Heart right ventricle (tissue), 16 donors: Measurements from ENCODE around the gene RNF11. TPM values are rescaled to one million over a fixed set of nuclear protein-coding genes. Genes with fewer than 3 reads are reported as not detected.
A peak's percentile ranks its signal among the peaks of the same experiment; 100 is the strongest.

Experiments
- ATAC-seq, 8 donors: fragments of 200-7000 bp; cut with Tn5 transposase; one replicate each; pipeline ENCODE4 v1.9.1; 2020; ENCODE audit warnings: mild to moderate bottlenecking in 8 of 8, moderate library complexity in 8 of 8, moderate number of reproducible peaks in 1 of 8
- DNase-seq, 2 donors: peaks; one replicate each; pipeline ENCODE4 v3.0.0-alpha.2; 2020
- H3K27ac ChIP-seq, 10 donors: fragments of 200-600 bp; sonication (generic) in 2 of 10; one replicate each; pipeline versions ENCODE4 v1.5.0 to v1.8.0; 2020 to 2022; ENCODE audit warnings: mild to moderate bottlenecking in 3 of 10
- H3K27me3 ChIP-seq, 7 donors: fragments of 200-600 bp; one replicate each; pipeline ENCODE4 v1.8.0; 2021 to 2022; ENCODE audit warnings: mild to moderate bottlenecking in 2 of 7
- H3K36me3 ChIP-seq, 9 donors: fragments of 200-600 bp; sonication (generic) in 1 of 9; one replicate each; pipeline versions ENCODE4 v1.5.0 to v1.8.0; 2020 to 2022; ENCODE audit warnings: mild to moderate bottlenecking in 2 of 9
- H3K4me1 ChIP-seq, 9 donors: fragments of 200-600 bp; sonication (generic) in 1 of 9; one replicate each; pipeline versions ENCODE4 v1.5.0 to v1.8.0; 2020 to 2022; ENCODE audit warnings: mild to moderate bottlenecking in 4 of 9
- H3K4me3 ChIP-seq, 10 donors: fragments of 200-600 bp; sonication (generic) in 2 of 10; one replicate each; pipeline versions ENCODE4 v1.5.0 to v1.8.0; 2020 to 2022; ENCODE audit warnings: mild to moderate bottlenecking in 7 of 10, moderate library complexity in 2 of 10
- H3K9me3 ChIP-seq, 11 donors: fragments of 200-600 bp in 10 of 11; sonication (generic) in 2 of 11; one replicate each; pipeline versions ENCODE4 v1.5.0 to v1.8.0; 2013 to 2022; ENCODE audit warnings: mild to moderate bottlenecking in 2 of 11, control low read depth in 1 of 11, moderate library complexity in 1 of 11
- CTCF ChIP-seq, 9 donors: fragments of 200-600 bp; sonication (generic) in 2 of 9; IDR thresholded peaks; one replicate each; pipeline versions ENCODE4 v1.5.0 to v1.8.0; 2021 to 2022; ENCODE audit warnings: antibody characterized with exemption in 9 of 9, mild to moderate bottlenecking in 5 of 9, moderate library complexity in 1 of 9
- WGBS, 2 donors: extraction: QIAGEN DNeasy Blood & Tissue Kit; methylation state at CpG; one replicate each; pipeline ENCODE4 v1.1.7; 2013; ENCODE audit warnings: inconsistent platforms in 1 of 2; 5-methylcytosine and 5-hydroxymethylcytosine counted together
- intact Hi-C, 10 donors: fragments of 100-400 bp; cut with DNase I; formaldehyde crosslinking; loops; one replicate each; pipeline versions ENCODE4 v1.11.1 to v1.14.2; 2022
- polyA plus RNA-seq, 2 donors: library from polyadenylated mRNA; stranded (reverse); fragments of 200-250 nt; gene quantifications; one replicate each; pipeline ENCODE4 v1.2.3, GENCODE V29; 2013
- total RNA-seq, 10 donors: library from RNA; stranded (reverse); fragmentation: NEBNext Ultra II Directional in 3 of 10; extraction: Animal tissue kit (Norgen Biotek cat#: 25700) in 3 of 10; gene quantifications; one replicate each; pipeline versions ENCODE4 v1.2.1 to v1.2.4, GENCODE V29; 2021 to 2023
- donor health status: Arrhythmogenic right ventricular cardiomyopathy.
- donor health status: ischemic (EF 13 %, LVEDD 7.1; RV severe dilation, severe dysfunction).
- donor health status: healthy with polysubstance abuse.
- donor health status: DM: no; HTN: yes; CAD: no.
- donor health status: DM: no; HTN: no; CAD: no.
- donor health status: ischemic (EF 25% LVEDD 6.9; RV normal size, moderate dysfunction).
- donor health status: ischemic (EF 25% LVEDD 5.7; RV mildly dilated, moderate dysfunction).
- donor health status: healthy.
- donor health status: DM: yes; HTN: yes; CAD: no.
- donor health status: Ischemic cardiomyopathy.
- donor health status: ischemic (EF 35%, LVEDD 5.7; RV mildly dilated, moderate dysfunction).
- donor health status: nonischemic (EF 11% LVEDD 7.7; RV severe dilation, severe dysfunction).
- donor health status: DM: yes; HTN: yes; CAD: no.
- donor health status: PGD.
- donor health status: ischemic (EF 29% LVEDD 5.4; RV normal size, mild dysfunction).
- donor health status: nonischemic (EF 23%, LVEDD 6.1; RV moderate dilation, normal function).

RNF11 gene
- total and polyA plus RNA-seq, 12 donors: 33.5 to 157 (median 114) TPM

GRCh38 chr1:51234721-51235425, 1.2 kb upstream of the RNF11 start:
- intact Hi-C loops: loop anchor here in 4 of 10 donors (5.0 to 10.0 kb wide), 2 partner anchors 60 to 62 kb away; no protein-coding TSS in a partner anchor
- Histone ChIP-seq H3K27ac (peak overlapping the region in 9 of 10 donors; percentile 93 to 98 (median 97)), H3K9me3 (no peaks in the 10 kb centered on the region), H3K4me1 (peaks cover 0 to 42% (median 27%) of the 10 kb centered on the region in 9 donors), H3K4me3 (peak overlapping the region in 3 of 10 donors; percentile 78 to 96 (median 91)), H3K27me3 (no peaks in the 10 kb centered on the region), H3K36me3 (no peaks in the 10 kb centered on the region)
- DNase-seq (peak; percentile 44 to 59), ATAC-seq (peak in 1 of 8 donors; percentile 19)
- TF ChIP-seq CTCF (IDR thresholded peaks at IDR 0.05): no peak
- 68 to 73% methylated on average over 8 of the region's 8 CpGs for WGBS, 2 donors

GRCh38 chr1:51236531-51237350, 668 bp downstream of the RNF11 start:
- Histone ChIP-seq H3K9me3 (no peaks in the 10 kb centered on the region), H3K4me1 (peaks cover 0 to 61% (median 46%) of the 10 kb centered on the region in 9 donors), H3K27ac (peak overlapping the region; percentile 79 to 98 (median 97)), H3K4me3 (peak overlapping the region; percentile 62 to 99 (median 92)), H3K27me3 (no peaks in the 10 kb centered on the region), H3K36me3 (no peaks in the 10 kb centered on the region)
- WGBS, 2 donors: 1% methylated on average over 44 to 54 of the region's 54 CpGs
- peak; percentile 40 to 69 (median 51) for ATAC-seq
- peak in 1 of 2 donors; percentile 48 for DNase-seq
- no peak for TF ChIP-seq CTCF (IDR thresholded peaks at IDR 0.05)
- intact Hi-C loops: loop anchor here in 5 of 10 donors (1.0 to 10.0 kb wide), 3 partner anchors 48 to 61 kb away; no protein-coding TSS in a partner anchor

GRCh38 chr1:51237351-51238033, 1.4 kb downstream of the RNF11 start:
- 3% methylated on average over 9 of the region's 9 CpGs for WGBS, 2 donors
- DNase-seq: no peak
- Histone ChIP-seq H3K27me3 (no peaks in the 10 kb centered on the region), H3K4me1 (peaks cover 0 to 63% (median 53%) of the 10 kb centered on the region in 9 donors), H3K36me3 (no peaks in the 10 kb centered on the region), H3K4me3 (peak overlapping the region; percentile 62 to 99 (median 92)), H3K27ac (peak overlapping the region in 9 of 10 donors; percentile 93 to 98 (median 97)), H3K9me3 (no peaks in the 10 kb centered on the region)
- intact Hi-C loops: loop anchor here in 4 of 10 donors (5.0 to 10.0 kb wide), 2 partner anchors 57 to 60 kb away; no protein-coding TSS in a partner anchor
- TF ChIP-seq CTCF (IDR thresholded peaks at IDR 0.05): no peak
- no peak for ATAC-seq

- Histone ChIP-seq H3K9me3 (no peaks in the 10 kb centered on the region), H3K4me3 (peak overlapping the region; percentile 62 to 99 (median 92)), H3K27ac (peak overlapping the region in 9 of 10 donors; percentile 6 to 98 (median 97)), H3K4me1 (peaks cover 0 to 65% (median 58%) of the 10 kb centered on the region in 9 donors), H3K27me3 (no peaks in the 10 kb centered on the region), H3K36me3 (no peaks in the 10 kb centered on the region)
- intact Hi-C loops: loop anchor here in 4 of 10 donors (5.0 to 10.0 kb wide), 2 partner anchors 57 to 59 kb away; no protein-coding TSS in a partner anchor
- no peak for TF ChIP-seq CTCF (IDR thresholded peaks at IDR 0.05)
- no peak for ATAC-seq
- DNase-seq: no peak
- WGBS, 2 donors: 7 to 12% methylated on average over 7 of the region's 7 CpGs
These were observed 1.9 kb downstream of the RNF11 start for GRCh38 chr1:51238034-51238403.
